Activated CD4-positive, CD25-positive, alpha-beta regulatory T cell treated with anti-CD3 and anti-CD28 coated beads, Interleukin-2, amount 50 U/mL, for 72 hours (primary cell): ENCODE data around the gene C3orf70.
A peak's percentile ranks its signal among the peaks of the same experiment; 100 is the strongest.

Experiments
- DNase-seq: peaks from one replicate; pipeline ENCODE4 v3.0.0; 2021

C3orf70 gene

GRCh38 chr3:185152410-185153170 lies at the start of gene C3orf70:
Gene C3orf70, minus strand, starts transcription at chr3:185153060. Its CDS starts 237 bp downstream, at chr3:185152823.
- DNase-seq = peak; percentile 28

GRCh38 chr3:185200639-185201038 lies 47.8 kb upstream of the C3orf70 start:
- no peak for DNase-seq

GRCh38 chr3:185199671-185200070 lies 46.8 kb upstream of the C3orf70 start:
- no peak for DNase-seq

GRCh38 chr3:185199206-185199605 lies 46.3 kb upstream of the C3orf70 start:
- DNase-seq = no peak

- no peak for DNase-seq
Observed at GRCh38 chr3:185197068-185197467, 44.2 kb upstream of the C3orf70 start.

- DNase-seq = no peak
Observed at GRCh38 chr3:185195652-185196051, 42.8 kb upstream of the C3orf70 start.

- no peak for DNase-seq
Observed at GRCh38 chr3:185188816-185189215, 36.0 kb upstream of the C3orf70 start.

- no peak for DNase-seq
Observed at GRCh38 chr3:185187391-185187790, 34.5 kb upstream of the C3orf70 start.

GRCh38 chr3:185176750-185177359 lies 24.0 kb upstream of the C3orf70 start:
- no peak for DNase-seq

GRCh38 chr3:185175370-185175987 lies 22.6 kb upstream of the C3orf70 start:
- DNase-seq = no peak

GRCh38 chr3:185172086-185173049 lies 19.5 kb upstream of the C3orf70 start:
- no peak for DNase-seq

GRCh38 chr3:185164428-185165217 lies 11.8 kb upstream of the C3orf70 start:
- no peak for DNase-seq

GRCh38 chr3:185162634-185163033 lies 9.8 kb upstream of the C3orf70 start:
- DNase-seq = no peak

GRCh38 chr3:185161761-185162160 lies 8.9 kb upstream of the C3orf70 start:
- no peak for DNase-seq

GRCh38 chr3:185157347-185157746 lies 4.5 kb upstream of the C3orf70 start:
- DNase-seq = no peak

GRCh38 chr3:185155678-185156077 lies 2.8 kb upstream of the C3orf70 start:
- no peak for DNase-seq

GRCh38 chr3:185153861-185154629 lies 1.2 kb upstream of the C3orf70 start:
- no peak for DNase-seq

GRCh38 chr3:185153171-185153771 lies 411 bp upstream of the C3orf70 start:
- DNase-seq = no peak

- no peak for DNase-seq
Observed at GRCh38 chr3:185151964-185152409, 873 bp downstream of the C3orf70 start.

- DNase-seq = no peak
Observed at GRCh38 chr3:185151101-185151963, 1.5 kb downstream of the C3orf70 start.
